Stimulated activated CD4-positive, alpha-beta T cell treated with anti-CD3 and anti-CD28 coated beads, Interleukin-1b, Interleukin-23, amount 100 ng/mL, for 48 hours (primary cell): ENCODE results near the gene USP19.

ENCODE experiments used
- DNase-seq: peaks from one replicate; pipeline ENCODE4 v3.0.0-alpha.2; 2020

USP19 gene

DNA sequence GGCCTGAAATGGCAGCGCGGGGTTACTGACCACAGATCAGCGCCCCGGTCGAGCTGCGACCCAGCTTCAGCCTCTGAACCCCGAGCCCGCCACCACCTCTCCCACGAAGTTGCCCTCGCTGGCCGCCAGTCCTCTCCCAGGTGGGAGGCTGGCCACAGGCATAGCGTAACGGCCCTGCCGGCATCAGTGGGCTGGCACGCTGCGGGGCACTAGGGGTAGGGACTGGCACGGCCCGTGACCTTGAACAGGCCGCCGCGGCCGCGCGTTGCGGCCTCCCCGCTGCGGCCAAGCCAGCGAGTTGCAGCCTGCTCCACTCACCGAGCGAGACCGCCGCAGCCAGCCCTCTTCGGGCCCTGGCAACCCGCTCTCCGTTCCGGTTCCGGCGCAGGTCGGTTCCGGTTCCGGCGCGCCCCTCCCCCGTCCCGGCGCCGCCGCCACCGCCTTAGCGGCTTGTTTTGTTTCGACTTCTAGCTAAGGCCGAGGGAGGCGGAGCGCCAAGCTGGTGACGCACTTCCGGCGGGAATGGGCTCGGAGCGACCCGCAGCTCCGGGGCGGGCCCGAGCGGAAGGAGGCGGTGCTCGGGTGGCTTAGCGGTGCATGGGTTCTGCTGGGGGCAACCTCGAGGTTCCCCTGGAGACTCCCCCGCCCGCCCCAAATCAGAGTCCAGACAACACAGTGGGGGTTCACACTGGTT lies at the start of gene USP19:
USP19 (minus strand) TSS at position 386 of the 694 bp plus-strand sequence. CDS start 1,678 bp downstream, outside the sequence.
- peak; percentile 94 for DNase-seq

- no peak for DNase-seq
Measured at GRCh38 chr3:49166752-49167556, 46.3 kb upstream of the USP19 start.

GRCh38 chr3:49165771-49166751 lies 45.4 kb upstream of the USP19 start, which contains the start of gene CCDC71:
Gene CCDC71 (minus strand): TSS chr3:49166331. CDS start chr3:49164208, 2,123 bp downstream.
- peak; percentile 80 for DNase-seq

- no peak for DNase-seq
Measured at GRCh38 chr3:49164983-49165720, 44.5 kb upstream of the USP19 start.

GRCh38 chr3:49163609-49164008 lies 43.0 kb upstream of the USP19 start:
- DNase-seq: no peak

DNA sequence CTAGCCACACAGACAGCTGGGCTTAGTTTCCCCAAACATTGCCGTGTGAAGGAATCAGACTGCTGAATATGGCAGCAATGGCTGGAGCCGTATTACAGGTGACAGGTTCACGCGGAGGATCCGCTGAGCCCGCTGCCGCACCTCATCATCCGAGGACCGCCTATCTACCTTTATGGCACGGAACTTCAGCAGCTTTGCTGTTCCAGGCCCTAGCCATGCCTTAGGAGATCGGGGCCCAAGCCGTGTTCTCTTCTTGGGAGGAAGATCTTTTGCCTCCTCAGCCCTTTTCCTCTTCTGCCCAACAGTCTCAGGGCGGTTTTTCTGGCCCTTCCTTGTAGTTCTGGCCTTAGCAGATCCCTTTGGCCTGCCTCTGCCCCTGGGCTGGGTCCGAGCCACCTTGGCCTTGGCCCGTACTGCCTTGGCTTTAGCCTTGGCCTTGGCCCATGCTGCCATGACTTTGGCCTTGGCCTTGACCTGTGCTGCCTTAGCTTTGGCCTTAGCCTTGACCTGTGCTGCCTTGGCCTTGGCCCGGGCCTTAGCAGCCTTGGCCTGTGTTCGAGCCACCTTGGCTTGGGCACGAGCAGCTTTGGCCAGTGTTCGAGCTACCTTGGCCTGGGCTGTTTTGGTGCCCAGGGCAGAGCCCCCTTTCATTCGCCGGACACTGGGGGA lies 42.3 kb upstream of the USP19 start:
- DNase-seq: no peak

DNA sequence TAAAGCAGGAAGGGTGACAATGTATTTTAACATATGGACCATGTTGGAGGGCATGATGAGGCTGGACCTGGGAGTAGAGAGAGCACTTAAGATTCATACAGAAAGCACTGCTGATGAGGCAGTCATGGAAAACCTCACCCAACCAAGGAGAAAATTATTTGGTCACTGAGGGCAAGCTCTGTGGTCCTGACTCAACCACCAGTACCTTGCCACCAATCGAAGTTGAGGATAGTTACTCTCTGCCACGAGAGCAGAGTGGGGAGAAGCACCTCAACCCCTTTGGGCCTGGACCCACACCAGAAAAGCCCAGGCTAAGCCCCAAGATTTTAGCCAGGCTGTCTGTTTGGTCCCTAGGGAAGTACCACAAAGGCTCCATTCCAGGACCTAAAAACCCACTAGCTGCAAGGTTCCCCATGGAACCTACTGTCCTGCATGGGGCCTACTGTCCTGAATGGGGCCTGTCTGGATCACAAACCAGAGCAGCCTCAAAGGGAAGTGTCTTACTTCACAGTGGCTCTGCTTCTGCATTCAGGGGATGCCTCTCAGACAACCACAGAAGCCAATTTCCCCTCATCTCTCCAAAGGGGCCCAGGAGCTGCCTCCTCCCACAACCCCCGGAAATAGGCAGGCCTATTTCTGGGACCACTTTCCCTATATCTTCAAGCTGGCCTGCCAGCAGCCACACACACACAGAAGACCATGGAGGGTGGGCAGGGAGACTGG lies 41.3 kb upstream of the USP19 start:
- peak; percentile 13 for DNase-seq

DNA sequence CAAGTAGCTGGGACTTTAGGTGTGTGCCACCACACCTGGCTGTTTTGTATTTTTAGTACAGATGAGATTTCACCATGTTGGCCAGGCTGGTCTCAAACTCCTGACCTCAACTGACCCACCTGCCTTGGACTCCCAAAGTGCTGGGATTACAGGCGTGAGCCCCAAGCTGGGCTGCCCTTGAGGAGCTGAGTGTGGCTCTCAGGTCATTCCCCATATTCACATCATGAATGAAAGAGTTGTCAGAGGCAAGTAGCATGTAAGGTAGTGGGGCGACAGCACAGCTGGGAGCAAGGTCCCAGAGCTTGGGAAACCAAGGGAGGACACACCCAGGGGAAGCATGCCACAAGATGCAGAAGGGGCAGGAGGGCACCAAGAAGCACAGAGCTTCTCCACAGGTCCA lies 40.6 kb upstream of the USP19 start:
- no peak for DNase-seq

GRCh38 chr3:49158792-49159191 lies 38.2 kb upstream of the USP19 start:
- DNase-seq: no peak

DNA sequence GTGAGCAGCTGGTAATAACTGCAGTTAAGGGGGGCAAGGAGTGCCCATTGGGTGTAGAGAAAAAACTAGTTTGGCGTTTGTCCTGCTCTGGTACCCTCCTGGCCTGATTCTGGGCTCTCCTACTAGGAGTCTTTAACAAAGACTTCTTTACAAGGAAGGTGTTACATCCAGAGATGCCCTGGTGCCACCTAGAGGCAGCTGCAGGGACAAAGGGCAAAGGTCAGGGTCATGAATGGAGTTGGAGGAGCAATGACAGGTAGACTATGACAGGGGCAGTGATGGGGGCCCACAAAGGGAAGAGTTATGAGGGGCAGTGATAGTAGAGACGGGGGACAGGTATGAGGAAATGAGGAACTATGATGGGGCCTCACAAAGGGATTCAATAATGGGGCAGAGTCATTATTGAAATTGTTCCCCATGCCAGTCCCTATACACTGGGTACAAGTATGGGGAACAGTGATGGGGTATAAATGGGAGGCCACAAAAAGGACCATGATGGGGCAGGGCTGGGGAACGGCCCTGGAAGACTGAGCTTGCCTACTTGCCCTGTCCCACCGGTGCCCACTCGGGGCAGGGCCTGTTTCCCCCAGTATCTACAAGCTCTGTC lies 37.6 kb upstream of the USP19 start:
- DNase-seq: peak; percentile 67

DNA sequence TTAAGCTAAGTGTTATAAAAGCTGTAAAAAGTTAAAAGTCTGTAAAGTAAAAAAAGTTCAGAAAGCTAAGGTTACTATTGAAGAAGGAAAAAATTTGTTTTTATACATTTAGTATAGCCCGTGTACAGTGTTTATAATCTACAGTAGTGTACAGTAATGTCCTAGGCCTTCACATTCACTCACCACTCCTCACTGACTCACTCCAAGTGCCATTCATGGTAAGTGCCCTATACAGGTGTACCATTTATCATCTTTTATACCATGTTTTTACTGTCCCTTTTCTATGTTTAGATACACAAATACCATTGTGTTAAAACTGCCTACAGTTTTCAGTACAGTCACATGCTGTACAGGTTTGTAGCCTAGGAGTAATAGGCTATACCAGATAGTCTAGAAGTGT lies 36.7 kb upstream of the USP19 start:
- DNase-seq: no peak

DNA sequence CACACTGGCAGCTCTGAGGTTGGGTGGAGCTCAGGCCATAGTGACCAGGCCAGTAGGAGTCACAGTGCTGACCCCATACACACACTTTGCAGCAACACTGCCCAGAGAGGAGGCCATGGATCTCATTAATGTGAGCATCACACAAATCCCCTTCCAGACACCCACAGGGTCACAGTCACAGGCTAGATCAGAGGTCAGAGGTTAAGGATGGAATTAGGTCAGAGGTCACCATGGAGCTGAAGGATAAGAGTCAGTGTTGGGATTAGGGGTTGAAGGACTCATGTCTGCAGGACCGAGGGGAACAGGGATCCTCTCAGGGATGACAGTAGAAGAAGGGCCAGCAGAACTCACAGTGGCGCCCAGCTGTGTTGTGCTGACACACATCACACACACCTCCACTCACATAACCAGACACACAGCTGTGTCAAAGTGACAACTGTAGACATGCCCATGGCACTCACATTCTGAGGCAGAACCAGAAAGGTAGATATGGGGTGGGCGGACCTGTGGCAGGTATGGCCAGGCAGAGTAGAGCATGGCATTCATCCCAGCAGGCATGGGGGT lies 32.8 kb upstream of the USP19 start:
- no peak for DNase-seq

DNA sequence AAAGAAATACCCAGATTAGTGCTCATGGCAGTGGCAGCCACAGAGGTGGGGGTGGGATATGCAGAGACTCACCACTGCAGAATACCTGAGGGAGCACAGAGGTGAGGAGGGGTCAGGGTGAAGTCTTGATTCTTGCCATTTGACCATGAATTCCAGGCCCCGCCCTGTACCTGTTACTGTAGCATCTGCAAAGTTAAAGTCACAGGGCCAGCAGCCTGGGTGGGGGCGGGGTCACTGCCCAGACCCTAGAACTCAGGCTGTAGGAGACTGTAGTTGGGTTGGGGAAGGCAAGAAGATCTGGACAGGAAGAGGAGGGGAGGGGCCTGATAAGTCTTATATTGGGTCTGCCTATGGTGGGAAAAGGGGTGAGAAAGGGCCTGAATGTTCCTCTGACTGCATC lies 31.0 kb upstream of the USP19 start:
- DNase-seq: no peak

- no peak for DNase-seq
Measured at GRCh38 chr3:49148159-49148558, 27.5 kb upstream of the USP19 start.

DNA sequence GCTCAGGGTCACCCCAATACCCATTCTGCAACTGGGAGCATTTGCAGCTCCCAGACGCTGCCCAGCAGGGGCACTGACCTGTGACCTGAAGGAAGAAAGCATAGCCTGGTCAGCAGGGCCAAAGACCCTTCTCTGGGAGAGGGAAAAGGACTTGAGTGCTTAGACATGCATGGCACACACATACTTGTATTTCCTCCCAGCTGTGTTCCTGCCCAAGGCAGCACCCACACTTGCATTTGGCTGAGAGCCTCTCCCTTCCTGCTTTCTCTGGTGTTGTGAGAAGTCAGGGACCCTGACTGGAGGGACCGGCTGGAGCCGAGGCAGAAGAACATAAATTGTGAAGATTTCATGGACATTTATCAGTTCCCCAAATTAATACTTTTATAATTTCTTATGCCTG lies 19.5 kb upstream of the USP19 start:
- DNase-seq: no peak

GRCh38 chr3:49135499-49135898 lies 14.9 kb upstream of the USP19 start:
- DNase-seq: no peak

GRCh38 chr3:49134471-49135265 lies 14.0 kb upstream of the USP19 start:
- no peak for DNase-seq

DNA sequence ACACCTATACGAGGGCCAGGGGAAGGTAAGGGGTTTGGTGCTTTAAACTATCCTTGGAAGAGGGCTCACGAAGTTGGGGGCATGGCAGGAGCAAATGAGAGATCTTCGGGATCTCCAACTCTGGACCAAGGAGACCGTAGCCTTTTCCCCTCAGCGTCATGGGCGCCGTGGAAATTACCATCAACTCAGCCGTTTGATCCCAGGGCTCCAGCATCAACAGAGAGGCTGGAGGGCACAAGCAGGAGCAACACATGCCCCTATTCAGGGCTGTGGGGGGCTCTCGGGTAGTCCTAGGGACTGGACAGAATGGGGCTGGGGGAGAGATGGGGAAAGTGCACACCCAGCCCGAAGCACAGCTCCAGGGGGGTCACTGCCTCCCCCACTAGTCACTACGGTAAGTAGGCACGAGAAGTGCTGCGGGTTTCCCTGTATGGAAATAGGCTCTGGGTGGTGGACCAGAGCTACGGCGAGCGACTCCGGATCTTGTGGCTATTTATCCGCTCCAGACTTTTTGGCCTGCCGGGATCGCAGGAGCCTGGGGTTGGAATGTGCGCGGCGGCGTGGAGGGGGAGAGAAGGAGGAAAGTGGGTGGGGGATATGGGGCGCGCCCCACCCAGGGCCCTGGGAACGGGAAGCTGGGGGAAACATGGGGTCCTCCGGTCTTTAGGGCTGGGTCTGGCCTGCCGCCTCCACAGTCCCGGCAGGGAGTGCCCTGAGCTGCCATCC lies 12.8 kb upstream of the USP19 start:
- no peak for DNase-seq
